ENCODE data around the gene SRBD1.

DNA sequence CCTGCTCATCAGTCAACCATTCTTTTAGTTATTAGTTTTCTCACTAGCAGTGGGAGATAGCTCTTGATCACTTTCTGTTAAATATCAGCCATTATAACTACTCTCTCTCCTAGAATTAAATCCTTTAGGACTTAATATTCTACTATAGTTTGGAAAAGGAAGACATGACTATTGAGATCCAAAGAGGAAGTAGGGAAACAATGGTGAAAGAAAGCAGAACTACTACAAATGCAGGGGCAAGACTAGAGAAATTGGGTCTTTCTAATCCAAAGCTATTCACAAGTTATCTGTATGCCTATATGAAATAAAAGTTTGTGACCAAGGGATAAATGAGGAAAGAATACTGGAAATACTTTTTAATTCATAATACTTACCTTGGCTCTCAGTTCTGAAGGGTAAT, 65.1 kb downstream of the SRBD1 start:
- TF ChIP-seq EZH2 (IDR thresholded peaks at IDR 0.05; ENCODE audit: insufficient read depth, poor library complexity, severe bottlenecking) (no peak), EZH2phosphoT487 (IDR thresholded peaks at IDR 0.05; ENCODE audit: insufficient read depth, low read depth) (no peak)
